OCI-LY1 (cell line): ENCODE data around the gene GALNT2.

Experiments used
- H2AFZ ChIP-seq: fragments of 200-600 bp; sonication (generic), shearing (Covaris generic); 2 replicates; pipeline ENCODE4 v1.6.0; 2014; ENCODE audit warnings: antibody characterized with exemption, mild to moderate bottlenecking, low read length
- H3F3A ChIP-seq: fragments of 200-600 bp; sonication (generic), shearing (Covaris generic); 2 replicates; pipeline ENCODE4 v1.6.0; 2014; ENCODE audit warnings: mild to moderate bottlenecking, antibody characterized with exemption, low read length, moderate library complexity; ENCODE audit not compliant: insufficient read depth
- H3K27ac ChIP-seq: fragments of 200-600 bp; sonication (generic); 2 replicates; pipeline ENCODE4 v1.5.1; 2014; ENCODE audit warnings: low read length, mixed run types, mild to moderate bottlenecking, low read depth; ENCODE audit not compliant: poor library complexity, severe bottlenecking
- H3K27me3 ChIP-seq: fragments of 200-600 bp; sonication (generic); 2 replicates; pipeline ENCODE4 v1.6.0; 2014; ENCODE audit warnings: antibody characterized with exemption, mild to moderate bottlenecking, low read length, moderate library complexity; ENCODE audit not compliant: insufficient read depth
- H3K36me3 ChIP-seq: fragments of 200-600 bp; sonication (generic); 2 replicates; pipeline ENCODE4 v1.6.1; 2014; ENCODE audit warnings: mild to moderate bottlenecking, antibody characterized with exemption, low read length, moderate library complexity, mixed read lengths; ENCODE audit not compliant: insufficient read depth
- H3K4me1 ChIP-seq: fragments of 200-600 bp; sonication (generic); 2 replicates; pipeline ENCODE4 v1.5.1; 2014; ENCODE audit warnings: mild to moderate bottlenecking, low read length, moderate library complexity; ENCODE audit not compliant: insufficient read depth, severe bottlenecking
- H3K4me2 ChIP-seq: fragments of 200-600 bp; sonication (generic), shearing (Covaris generic); 2 replicates; pipeline ENCODE4 v1.6.1; 2014; ENCODE audit warnings: low read length
- H3K4me3 ChIP-seq: fragments of 200-600 bp; sonication (generic); 2 replicates; pipeline ENCODE4 v1.5.1; 2014; ENCODE audit warnings: low read length, low read depth, mild to moderate bottlenecking, mixed read lengths; ENCODE audit not compliant: poor library complexity, severe bottlenecking
- H3K79me2 ChIP-seq: fragments of 200-600 bp; shearing (Covaris generic); 2 replicates; pipeline ENCODE4 v1.6.1; 2016; ENCODE audit warnings: mixed run types, low read length, mixed read lengths; ENCODE audit not compliant: insufficient read depth
- H3K9ac ChIP-seq: fragments of 200-600 bp; sonication (generic), shearing (Covaris generic); 2 replicates; pipeline ENCODE4 v1.6.1; 2014; ENCODE audit warnings: mild to moderate bottlenecking, low read length, mixed read lengths
- H3K9me2 ChIP-seq: fragments of 200-600 bp; sonication (generic), shearing (Covaris generic); 2 replicates; pipeline ENCODE4 v1.6.1; 2014; ENCODE audit warnings: low read depth, mild to moderate bottlenecking, low read length, mixed read lengths
- H3K9me3 ChIP-seq: fragments of 200-600 bp; shearing (Covaris generic); 2 replicates; pipeline ENCODE4 v1.6.1; 2014; ENCODE audit warnings: low read length, mixed read lengths
- H4K20me1 ChIP-seq: fragments of 200-600 bp; sonication (generic), shearing (Covaris generic); 2 replicates; pipeline ENCODE4 v1.6.0; 2016; ENCODE audit warnings: mild to moderate bottlenecking, low read length; ENCODE audit not compliant: insufficient read depth
- EZH2 ChIP-seq: fragments of 200-600 bp; sonication (generic), shearing (Covaris generic); IDR thresholded peaks from 2 replicates; pipeline ENCODE4 v1.8.0; 2017; ENCODE audit warnings: borderline replicate concordance, mixed run types, mild to moderate bottlenecking, antibody characterized with exemption, low read length, moderate library complexity, mixed read lengths
- TF ChIP-seq, protein P1 (sequence below): fragments of 200-600 bp; sonication (generic), shearing (Covaris generic); IDR thresholded peaks from 2 replicates; pipeline ENCODE4 v1.5.1; 2017; ENCODE audit warnings: mild to moderate bottlenecking, antibody characterized with exemption, low read length, moderate library complexity, mixed read lengths

GALNT2 gene

DNA sequence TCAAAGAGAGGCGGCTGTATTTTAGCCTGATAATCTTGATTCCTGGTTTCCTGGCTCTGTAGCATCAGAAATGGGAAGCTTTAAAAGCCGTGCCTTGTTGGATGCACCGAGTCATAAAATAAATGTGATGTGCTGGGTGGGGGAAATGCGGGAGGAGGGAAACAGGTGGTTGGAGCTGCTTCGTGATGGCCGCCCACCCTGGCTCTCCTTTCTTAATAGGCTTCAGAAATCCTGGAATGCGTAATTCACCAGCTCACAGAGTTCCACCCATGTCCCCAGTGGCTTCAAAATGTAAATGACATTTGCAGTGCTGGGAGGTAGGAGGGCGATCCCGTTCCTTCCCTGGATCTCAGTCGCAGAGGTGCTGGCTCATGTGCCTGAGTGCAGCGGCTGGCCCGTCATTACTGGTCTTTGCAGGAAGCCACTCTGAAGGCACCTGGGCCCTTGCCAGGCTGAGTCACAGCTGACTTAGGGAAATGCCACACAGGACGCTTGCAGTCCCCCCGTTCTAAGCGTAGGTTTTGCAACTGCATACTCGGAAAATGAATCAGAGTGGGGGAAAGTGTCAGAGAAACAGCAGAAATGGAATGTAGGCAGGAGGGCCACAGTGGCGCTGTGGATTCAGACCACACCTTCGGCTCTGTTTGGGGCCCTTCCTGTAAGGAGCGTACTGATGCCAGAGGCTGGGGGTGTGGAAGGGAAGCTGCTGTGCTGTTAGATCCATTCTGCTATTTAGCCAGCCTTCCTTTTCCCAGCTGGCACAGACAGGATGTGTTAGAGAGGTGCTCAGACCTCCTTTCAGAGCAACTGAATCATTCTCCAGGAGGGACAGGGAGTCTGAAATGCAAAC is 37.6 kb downstream of the GALNT2 start:
- no peaks in the 10 kb centered on the region for H4K20me1 ChIP-seq
- H3K4me3 ChIP-seq: peak overlapping the region; percentile 17
- peaks cover 81% of the 10 kb centered on the region for H3K4me1 ChIP-seq

DNA sequence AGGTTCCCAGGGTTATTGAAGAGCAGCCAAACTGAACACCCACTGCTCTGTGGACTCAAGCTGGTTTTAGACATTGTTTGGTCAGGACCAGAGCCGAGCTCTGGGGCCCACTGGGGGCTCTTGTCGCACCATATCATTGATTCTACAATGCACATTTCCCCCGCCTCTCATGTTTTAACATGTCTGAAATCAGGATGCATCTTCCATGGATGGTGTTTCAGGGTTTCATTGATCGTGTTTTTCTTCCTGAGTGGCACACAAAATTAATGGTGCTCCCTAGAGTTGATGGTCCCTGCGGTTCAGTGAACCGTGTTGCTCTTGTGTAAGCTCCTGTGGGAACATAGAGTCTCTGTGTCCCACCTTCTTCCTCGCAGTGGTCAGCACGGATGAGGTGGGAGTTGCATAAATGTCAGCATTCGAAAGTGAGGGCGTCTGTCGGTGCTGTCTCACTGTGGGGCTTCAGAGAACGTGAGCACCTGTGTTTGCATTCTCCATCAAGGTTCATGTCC is 38.3 kb downstream of the GALNT2 start:
- H3K79me2 ChIP-seq: peaks cover 31% of the 10 kb centered on the region
- H3K27ac ChIP-seq: peak overlapping the region; percentile 83
- peak overlapping the region; percentile 17 for H3K4me3 ChIP-seq
- no peak overlapping the region for H2AFZ ChIP-seq
- H3K27me3 ChIP-seq: no peaks in the 10 kb centered on the region
- TF ChIP-seq, protein P1, sequence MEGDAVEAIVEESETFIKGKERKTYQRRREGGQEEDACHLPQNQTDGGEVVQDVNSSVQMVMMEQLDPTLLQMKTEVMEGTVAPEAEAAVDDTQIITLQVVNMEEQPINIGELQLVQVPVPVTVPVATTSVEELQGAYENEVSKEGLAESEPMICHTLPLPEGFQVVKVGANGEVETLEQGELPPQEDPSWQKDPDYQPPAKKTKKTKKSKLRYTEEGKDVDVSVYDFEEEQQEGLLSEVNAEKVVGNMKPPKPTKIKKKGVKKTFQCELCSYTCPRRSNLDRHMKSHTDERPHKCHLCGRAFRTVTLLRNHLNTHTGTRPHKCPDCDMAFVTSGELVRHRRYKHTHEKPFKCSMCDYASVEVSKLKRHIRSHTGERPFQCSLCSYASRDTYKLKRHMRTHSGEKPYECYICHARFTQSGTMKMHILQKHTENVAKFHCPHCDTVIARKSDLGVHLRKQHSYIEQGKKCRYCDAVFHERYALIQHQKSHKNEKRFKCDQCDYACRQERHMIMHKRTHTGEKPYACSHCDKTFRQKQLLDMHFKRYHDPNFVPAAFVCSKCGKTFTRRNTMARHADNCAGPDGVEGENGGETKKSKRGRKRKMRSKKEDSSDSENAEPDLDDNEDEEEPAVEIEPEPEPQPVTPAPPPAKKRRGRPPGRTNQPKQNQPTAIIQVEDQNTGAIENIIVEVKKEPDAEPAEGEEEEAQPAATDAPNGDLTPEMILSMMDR: no peak
- TF ChIP-seq EZH2: no peak
- H3K9me3 ChIP-seq: no peaks in the 10 kb centered on the region
- H3K9ac ChIP-seq: peak overlapping the region; percentile 12; the same call in 1 of the 2 replicates
- H3K4me2 ChIP-seq: peak overlapping the region; percentile 59
- H4K20me1 ChIP-seq: no peaks in the 10 kb centered on the region
- H3K36me3 ChIP-seq: no peaks in the 10 kb centered on the region
- H3F3A ChIP-seq: 0 out of 2 replicates have a peak, but pooled peaks cover 3% of the 10 kb centered on the region
- no peaks in the 10 kb centered on the region for H3K9me2 ChIP-seq
- H3K4me1 ChIP-seq: peaks cover 88% of the 10 kb centered on the region

More for the DNA sequence above, 37.6 kb downstream of the GALNT2 start:
- Histone ChIP-seq H3K4me2 (peak overlapping the region; percentile 59; the same call in 1 of the 2 replicates), H3K9me3 (no peaks in the 10 kb centered on the region), H3K79me2 (peaks cover 34% of the 10 kb centered on the region), H3K9ac (peak overlapping the region; percentile 37), H3F3A (no peaks in the 10 kb centered on the region), H3K36me3 (no peaks in the 10 kb centered on the region), H3K27ac (peak overlapping the region; percentile 83), H2AFZ (no peak overlapping the region), H3K27me3 (no peaks in the 10 kb centered on the region), H3K9me2 (no peaks in the 10 kb centered on the region)
- TF ChIP-seq, protein P1: no peak
- no peak for TF ChIP-seq EZH2

DNA sequence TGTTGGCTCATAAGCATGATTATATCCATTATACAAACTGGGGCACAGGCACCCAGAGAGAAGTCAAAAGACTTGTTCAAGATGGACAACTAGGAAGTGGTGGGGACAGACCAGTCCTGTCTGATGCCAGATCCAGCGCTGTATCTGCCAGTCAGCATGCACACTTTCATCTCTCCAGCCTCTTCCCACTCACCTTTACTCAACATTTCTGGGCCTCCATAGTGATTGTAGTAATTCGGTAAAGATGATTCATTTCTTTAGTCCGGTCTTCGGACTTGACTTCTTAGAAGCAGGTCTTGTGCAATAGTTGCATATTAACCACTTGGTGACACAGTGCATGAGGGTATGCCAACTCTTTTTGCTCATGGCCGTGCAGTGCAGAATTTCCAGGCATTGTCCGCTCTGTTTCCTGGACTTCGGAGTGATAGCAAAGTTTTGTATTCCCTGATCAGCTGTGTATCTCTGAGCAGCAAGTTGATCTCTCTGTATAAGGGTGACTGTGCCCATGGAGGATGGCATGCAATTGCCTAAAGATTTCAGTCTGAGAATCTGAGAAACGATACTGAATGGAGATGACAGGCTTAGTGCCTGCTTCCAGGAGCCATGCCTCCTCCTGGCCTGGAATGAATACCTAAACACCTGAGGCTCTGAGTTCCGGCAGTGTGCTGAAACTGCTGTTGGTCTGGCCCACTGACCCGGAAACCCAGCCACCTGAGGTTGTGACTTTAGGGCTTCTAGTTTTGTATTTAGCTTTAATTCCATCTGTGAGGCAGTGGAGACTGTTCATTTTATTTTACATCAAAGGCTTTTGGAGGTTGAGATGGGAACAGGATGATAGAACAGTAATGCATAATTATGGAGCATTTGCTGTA is 39.0 kb downstream of the GALNT2 start:
- Histone ChIP-seq H4K20me1 (no peaks in the 10 kb centered on the region), H3K79me2 (peaks cover 27% of the 10 kb centered on the region), H3K4me3 (peak overlapping the region; percentile 17), H3F3A (0 out of 2 replicates have a peak, but pooled peaks cover 5% of the 10 kb centered on the region), H3K27me3 (no peaks in the 10 kb centered on the region), H3K9me2 (no peaks in the 10 kb centered on the region), H3K4me2 (peak overlapping the region; percentile 59), H3K9ac (peak overlapping the region; percentile 45; the same call in 1 of the 2 replicates), H3K27ac (peak overlapping the region; percentile 83), H3K36me3 (no peaks in the 10 kb centered on the region), H3K9me3 (no peaks in the 10 kb centered on the region), H3K4me1 (peaks cover 90% of the 10 kb centered on the region), H2AFZ (no peak overlapping the region)
- TF ChIP-seq EZH2: no peak
- TF ChIP-seq, protein P1: no peak
